GM12892 (cell line): ENCODE measurements around the gene ZDHHC17.

Experiments
- POLR2A ChIP-seq: IDR thresholded peaks from 2 replicates; pipeline ENCODE4 v1.6.1; 2011; ENCODE audit warnings: low read depth, low read length, control low read depth
- POLR2AphosphoS5 ChIP-seq: IDR thresholded peaks from 2 replicates; pipeline ENCODE4 v1.6.1; 2011; ENCODE audit warnings: low read depth, low read length, control low read depth
- TAF1 ChIP-seq: IDR thresholded peaks from 2 replicates; pipeline ENCODE4 v1.6.1; 2011; ENCODE audit warnings: low read depth, mild to moderate bottlenecking, control low read depth, low read length, borderline replicate concordance

DNA sequence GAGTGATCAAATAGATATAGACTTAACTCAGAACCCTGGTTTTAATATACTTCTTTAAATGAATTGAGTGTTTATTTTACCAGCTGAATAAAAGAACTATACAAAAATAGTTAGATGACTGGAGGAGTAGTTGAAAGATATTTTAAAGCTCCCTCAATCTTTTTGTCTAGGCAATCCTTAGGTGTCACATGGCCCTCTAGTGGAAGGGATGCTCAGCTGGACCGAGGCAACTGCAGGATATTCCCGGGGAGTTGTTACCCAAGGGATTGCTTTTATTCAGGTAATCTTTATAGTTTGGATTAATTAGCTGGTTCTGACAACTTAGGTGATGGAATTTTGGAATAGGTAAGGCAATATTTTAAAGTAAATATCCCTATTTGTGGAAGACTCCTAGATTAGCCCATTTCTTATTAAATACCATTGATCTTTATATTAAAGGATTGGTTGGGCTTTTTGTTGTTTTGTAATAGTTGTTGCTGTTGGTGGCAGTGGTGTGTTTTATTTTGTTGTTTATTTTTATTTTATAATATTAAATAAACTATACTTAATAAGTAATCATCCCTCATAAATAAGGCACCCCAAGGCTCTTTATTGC is 57.1 kb downstream of the ZDHHC17 start:
- TF ChIP-seq POLR2A (no peak), POLR2AphosphoS5 (no peak), TAF1 (no peak)
